Endothelial cell of umbilical vein (primary cell): ENCODE data around the gene BRK1.

Source experiments
- POLR2A ChIP-seq: IDR thresholded peaks from 2 replicates; pipeline ENCODE4 v1.6.1; 2012; ENCODE audit warnings: low read depth, mild to moderate bottlenecking, control low read depth, low read length
- TF ChIP-seq, protein P1 (sequence below), 2 donors: IDR thresholded peaks; 1 replicate in 1 of 2; 2 replicates in 1 of 2; pipeline ENCODE4 v1.5.1; 2011; ENCODE audit warnings: low read length in 2 of 2, mild to moderate bottlenecking in 2 of 2, moderate library complexity in 2 of 2, control low read depth in 1 of 2, inconsistent platforms in 1 of 2, low read depth in 1 of 2; ENCODE audit not compliant: insufficient read depth in 1 of 2; ENCODE audit errors: extremely low read depth in 1 of 2
- TF ChIP-seq, protein P2 (sequence below): IDR thresholded peaks from 2 replicates; pipeline ENCODE4 v1.6.1; 2011; ENCODE audit not compliant: insufficient read depth, insufficient read length

DNA sequence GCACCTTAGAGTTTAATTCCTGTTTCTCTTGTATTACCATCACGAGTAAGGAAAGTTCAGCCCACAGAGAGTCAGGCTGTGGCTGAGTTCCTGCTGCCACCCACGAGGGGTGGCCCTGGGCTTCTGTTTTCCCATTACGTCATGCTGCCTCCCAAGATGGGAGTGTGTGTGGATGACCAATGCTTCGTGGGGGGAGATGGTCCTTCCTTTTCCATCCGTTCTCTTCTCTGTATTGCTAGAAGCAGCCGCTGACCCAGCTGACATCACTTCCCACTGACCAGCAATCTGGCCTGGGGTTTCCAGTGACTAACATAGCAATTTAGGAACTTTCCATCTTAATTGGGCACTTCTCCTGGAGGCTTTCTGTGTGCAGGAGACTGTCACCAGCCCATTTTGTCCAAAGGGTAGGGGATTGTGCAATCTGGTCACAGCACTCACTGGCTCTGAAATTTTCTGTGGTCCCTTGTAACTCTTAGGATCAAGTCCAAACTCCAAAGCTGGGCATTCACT is 58.5 kb downstream of the BRK1 start:
- TF ChIP-seq, protein P1, sequence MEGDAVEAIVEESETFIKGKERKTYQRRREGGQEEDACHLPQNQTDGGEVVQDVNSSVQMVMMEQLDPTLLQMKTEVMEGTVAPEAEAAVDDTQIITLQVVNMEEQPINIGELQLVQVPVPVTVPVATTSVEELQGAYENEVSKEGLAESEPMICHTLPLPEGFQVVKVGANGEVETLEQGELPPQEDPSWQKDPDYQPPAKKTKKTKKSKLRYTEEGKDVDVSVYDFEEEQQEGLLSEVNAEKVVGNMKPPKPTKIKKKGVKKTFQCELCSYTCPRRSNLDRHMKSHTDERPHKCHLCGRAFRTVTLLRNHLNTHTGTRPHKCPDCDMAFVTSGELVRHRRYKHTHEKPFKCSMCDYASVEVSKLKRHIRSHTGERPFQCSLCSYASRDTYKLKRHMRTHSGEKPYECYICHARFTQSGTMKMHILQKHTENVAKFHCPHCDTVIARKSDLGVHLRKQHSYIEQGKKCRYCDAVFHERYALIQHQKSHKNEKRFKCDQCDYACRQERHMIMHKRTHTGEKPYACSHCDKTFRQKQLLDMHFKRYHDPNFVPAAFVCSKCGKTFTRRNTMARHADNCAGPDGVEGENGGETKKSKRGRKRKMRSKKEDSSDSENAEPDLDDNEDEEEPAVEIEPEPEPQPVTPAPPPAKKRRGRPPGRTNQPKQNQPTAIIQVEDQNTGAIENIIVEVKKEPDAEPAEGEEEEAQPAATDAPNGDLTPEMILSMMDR (IDR thresholded peaks at IDR 0.05; ENCODE audit: extremely low read depth in 1 of 2, insufficient read depth in 1 of 2, low read depth in 1 of 2, low read length in 2 of 2), result no peak
- TF ChIP-seq, protein P2, sequence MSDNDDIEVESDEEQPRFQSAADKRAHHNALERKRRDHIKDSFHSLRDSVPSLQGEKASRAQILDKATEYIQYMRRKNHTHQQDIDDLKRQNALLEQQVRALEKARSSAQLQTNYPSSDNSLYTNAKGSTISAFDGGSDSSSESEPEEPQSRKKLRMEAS, result no peak
- TF ChIP-seq POLR2A, result peak; percentile 46
